HG02678 (cell line): ENCODE measurements around the gene CBX4.

ENCODE experiments used
- ATAC-seq: cut with Tn5 transposase; IDR thresholded peaks from one replicate; pipeline ENCODE4 v1.9.1; 2021; ENCODE audit warnings: mild to moderate bottlenecking, moderate library complexity; ENCODE audit not compliant: unreplicated experiment

The CBX4 gene

DNA sequence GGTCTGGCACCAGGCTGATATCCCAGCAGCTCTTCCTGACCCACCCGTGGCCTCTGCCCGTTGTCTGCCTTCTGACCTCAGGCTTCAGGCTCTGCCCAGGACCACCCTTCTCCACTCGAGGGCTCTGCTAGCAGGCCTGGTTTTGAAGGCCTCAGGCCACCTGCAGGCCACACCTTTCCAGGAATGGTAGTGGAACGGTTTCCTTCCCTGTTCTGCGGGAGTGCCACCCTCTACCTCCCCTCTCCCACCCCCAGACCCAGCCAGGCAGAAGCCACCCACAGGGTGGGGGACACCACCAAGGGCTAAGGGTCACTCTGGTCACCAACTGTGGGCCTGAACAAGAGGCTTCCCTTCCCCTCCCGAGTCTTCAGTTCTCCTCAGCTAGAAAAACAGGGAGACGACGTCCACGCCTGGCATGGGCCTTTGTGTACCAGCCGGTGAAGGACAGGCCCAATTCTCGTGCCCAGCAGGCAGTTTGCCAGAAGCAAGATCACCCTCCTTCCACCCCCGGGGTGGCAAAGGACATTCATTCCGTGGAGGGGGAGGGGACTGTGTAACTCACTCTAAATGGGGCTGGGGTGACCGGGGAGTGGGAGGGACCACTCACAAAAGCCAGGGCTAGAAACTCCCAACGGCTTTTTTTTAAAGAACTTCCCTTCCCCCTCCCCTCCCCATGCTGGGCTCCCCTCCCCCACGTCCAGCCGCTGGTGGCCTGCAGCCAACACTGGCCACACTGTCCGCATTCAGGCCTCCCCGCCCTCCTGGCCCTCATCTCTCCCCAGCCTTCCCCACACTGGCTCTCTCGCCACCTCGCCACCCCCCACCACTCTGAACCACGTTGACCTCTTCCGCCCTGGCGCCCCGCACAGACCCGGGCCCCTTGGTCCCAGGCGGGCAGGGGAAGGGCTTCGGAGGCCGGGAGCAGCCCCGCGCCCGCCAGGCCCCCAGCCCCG lies 7.7 kb downstream of the CBX4 start:
- ATAC-seq, result no peak

DNA sequence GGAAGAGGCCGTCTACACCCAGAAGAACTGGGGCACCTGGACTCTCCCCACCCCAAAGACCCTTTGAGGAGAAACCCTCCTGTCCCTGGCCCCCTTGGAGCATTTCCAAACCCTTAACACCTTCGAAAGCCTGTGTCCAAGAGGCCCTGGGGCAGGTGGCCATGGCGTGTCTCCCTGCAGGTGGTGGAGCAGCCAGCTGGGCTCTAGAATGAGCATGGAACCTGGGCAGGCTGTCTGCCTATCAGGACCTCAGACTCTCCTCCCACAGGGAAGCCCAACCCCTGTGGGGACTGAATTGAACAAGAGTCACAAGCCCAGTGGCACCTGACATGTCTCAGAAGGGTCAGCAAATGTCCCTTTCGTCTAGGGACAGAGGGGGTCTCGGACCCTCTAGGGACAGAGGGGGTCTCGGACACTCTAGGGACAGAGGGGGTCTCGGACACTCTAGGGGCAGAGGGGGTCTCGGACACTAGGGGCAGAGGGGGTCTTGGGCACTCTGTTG lies 8.4 kb downstream of the CBX4 start:
- no peak for ATAC-seq

DNA sequence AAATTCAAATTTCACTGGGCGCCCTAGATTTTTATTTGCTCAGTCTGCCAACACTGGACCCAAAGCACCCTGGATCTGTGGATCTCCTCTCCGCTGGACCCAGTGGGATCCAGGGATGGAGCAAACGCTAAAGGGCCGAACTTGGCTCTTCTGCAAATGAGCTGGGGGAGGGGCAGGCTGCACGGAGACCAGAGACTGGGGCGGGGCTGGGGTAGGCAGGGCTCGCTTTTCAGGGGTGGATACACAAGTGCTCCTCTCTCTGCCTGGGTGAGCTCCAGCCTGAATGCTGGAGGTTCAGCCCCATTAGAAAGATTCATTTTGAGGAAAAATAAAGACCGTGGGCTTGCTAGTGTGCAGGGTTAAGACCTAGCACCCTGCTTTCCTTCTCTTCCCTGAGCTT lies 8.9 kb downstream of the CBX4 start:
- no peak for ATAC-seq

DNA sequence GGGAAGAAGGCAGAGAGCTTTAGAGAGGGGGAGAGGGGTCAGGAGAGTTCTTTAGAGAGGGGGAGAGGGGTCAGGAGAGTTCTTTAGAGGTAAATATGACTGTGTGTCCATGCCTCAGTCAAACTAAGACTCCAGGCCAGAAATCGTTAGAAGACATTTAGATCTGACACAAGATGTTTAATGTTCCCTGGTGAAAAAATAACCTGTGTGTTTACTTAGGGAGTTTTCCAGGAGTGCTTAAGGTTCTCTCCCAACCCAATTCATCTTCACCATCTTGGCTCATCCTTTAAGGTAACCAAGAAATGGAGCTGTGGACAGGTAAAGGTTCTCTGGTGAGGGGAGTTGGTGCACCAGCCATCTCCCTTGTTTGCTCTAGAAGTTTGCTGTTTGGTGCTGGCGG lies 9.8 kb downstream of the CBX4 start:
- no peak for ATAC-seq

DNA sequence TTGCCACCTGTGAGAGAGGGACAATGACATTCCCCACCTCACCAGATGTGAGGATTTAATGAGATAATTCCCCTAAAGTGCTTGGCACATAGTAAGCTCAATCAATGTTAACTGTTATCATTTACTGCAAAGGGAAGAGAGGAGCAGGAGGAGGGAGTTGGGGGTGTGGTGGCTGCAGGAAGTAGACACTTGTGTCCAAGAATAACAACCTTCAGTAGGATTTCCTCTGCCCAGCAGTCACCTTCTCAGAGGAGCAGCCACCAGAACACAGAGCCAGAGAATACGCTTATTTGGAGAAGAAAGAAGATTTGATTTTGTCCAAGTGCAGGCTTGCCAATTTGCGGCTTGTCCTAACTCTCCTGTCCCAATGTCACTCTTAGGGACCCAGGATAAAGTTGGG lies 10.2 kb downstream of the CBX4 start:
- ATAC-seq, result no peak

DNA sequence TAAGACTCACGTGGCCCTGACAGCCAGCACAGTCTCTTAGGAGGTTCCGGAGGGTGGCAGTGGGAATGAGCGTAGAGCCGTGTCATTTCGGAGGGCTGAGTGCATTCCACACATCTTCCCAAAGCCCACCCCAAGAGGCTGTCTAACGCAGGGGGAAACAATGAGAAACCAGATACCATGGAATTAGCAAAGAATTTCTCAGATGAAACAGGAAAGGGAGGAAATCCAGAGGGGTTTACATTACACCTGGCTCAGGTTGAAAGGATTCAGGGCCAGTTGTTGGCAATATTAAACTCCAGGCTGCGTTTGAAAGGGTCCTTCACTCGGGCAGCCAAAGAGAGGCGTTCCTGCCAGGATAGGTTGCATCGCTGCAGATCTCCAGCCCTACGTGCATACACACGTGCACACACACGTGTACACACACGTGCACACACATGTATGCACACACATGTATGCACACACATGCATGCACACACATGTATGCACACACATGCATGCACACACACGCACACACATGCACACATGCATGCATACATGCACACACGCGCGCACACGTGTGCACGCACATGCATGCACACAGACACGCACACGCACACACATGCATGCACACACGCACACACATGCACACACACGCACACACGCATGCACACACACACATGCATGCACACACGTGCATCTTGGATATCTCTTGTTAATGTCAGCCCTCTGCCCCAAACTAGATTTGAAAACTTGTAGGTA lies 12.2 kb downstream of the CBX4 start:
- no peak for ATAC-seq

DNA sequence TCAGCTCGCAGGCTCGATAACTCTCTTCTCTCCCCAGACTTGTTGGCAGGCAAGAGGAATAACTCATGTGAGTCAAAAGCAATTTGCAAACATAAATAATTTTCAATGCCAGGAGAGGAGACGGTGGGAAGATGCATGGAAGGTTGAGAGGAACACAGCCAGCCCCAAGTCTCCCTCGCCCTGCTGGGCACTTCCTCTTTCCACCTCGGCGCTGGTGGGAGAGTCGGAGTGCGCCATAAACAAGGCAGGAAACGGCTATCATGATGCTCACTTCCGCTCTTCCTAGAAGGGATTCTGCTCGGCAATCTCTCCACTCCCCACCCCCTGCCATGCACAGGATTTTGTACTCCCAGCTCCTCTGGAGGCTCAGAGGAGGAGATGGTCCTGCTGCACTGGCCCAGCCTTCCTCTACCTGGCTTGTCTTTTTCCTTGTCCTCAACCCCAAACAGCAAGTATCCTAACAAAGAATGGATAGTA lies 13.0 kb downstream of the CBX4 start:
- ATAC-seq, result no peak

DNA sequence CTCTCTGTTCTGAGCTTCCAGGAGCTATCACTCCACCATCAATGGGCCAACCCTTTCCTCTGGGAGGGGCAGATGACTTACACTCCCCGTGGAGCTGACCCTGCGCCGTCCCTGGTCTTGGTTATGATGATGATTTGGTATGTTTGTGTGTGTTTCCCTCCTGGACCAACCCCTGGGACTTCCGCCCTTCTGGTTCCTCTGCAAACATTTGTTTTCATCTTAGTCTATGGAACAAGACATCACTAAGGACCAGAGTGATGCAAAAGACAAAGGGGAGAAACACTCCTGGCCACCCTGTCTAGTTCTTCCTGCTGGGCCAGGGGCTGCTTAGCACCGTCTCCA lies 13.7 kb downstream of the CBX4 start:
- no peak for ATAC-seq

DNA sequence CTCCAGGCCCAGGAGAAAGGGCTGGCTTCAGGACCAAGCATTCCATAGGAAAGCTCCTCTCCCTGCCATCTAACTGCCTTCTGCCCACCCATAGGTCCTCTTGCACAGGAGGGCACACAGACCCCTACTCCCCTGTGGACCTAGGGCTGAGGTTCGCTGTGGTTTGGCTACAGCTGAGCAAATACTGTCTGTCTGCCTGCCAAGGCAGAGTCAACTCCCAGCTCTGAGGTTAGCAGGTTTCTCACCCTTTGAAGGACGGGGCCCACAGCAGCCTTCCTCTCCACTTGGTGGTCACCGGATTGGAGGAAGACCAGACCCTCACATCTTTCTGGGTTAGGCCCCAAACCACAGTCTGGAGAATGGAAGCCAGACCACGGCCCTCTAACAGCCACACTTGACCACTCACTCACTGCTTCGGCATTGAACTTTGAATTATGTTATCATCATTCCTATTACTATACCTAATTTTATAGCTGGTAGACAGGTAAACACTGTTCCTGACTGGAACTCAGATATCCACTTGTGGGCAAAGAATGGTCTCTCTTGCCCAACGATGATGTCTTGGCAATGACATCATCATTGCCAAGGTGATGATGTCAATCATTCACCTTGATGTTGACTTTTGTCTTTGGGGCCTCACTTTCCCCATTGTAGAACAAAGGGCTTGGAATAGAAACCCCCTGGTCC lies 14.2 kb downstream of the CBX4 start:
- ATAC-seq, result no peak

DNA sequence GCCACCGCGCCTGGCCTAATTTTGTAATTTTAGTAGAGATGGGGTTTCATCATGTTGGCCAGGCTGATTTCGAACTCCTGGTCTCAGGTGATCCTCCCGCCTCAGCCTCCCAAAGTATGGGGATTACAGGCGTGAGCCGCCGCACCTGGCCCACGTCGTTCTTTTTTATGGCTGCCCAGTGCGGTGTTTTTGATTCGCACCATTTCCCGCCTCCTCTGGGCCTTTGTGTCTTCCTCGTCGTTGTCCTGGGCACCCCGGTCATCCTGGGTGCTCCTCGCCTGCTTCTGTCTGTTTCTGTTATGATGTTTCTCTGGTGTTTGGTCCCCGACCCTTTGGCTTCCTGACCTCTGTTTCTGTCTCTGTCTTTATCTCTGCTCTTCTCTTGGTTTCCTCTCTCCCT lies 15.0 kb downstream of the CBX4 start:
- ATAC-seq, result no peak

DNA sequence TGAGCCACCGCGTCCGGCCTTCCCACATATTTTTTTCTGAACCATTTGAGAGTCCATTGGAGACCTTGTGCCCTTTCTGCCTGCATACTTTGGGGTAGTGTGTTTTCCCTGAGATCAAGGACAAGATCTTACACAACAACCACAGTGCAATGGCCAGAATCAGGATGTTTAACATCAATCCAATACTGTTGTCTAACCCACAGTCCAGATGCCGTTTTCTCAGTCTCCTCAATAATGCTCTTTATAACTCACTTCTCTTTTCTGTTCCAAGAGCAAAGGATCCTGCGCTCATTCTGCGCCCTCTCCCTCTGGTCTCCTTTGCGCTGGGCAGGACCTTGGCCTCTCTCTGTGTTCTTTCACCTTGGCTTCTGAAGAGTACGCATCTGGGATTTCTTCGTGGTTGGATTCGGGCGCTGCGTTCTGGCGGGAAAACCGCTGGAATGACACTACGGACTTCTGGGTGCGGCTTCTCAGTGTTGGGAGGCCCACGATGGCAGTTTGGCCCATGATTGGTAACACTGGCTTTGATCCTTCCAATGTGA lies 16.6 kb downstream of the CBX4 start:
- ATAC-seq, result no peak

DNA sequence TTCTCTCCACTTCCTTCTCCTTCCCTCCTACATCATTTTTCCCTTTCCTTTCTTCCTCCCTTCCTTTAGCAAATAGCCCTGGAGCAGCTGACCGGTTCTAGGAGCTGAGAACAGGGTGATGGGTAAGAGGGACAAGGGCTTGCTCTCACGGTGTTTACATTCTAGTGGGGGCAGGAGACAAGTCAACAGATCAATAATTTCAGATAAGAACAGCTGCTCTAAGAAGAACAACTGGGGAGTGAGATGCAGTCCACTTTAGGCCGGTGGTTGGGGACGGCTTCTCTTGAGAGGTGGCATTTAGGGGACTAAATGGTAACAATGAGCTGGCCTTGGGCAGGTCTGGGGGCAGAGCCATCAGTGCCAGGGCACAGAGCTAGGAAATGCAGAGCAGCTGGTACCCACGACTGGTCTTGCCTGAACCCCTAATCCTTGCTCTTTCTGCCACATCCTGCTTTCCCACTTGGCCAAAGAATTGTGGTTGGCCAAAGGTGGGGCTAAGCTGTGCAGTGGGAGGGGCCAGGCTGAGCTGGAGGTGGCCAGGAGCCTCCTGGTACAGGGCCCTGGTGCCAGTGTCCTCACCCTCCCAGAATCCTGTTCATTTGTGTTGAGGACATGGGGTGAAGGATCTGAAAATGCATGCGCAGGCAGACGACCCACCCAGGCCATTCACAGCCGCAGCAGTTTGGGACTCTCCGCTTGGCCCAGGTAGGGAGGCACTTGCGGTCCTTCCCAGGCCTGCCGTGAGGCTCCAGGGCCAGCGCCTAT lies 17.7 kb downstream of the CBX4 start:
- no peak for ATAC-seq

DNA sequence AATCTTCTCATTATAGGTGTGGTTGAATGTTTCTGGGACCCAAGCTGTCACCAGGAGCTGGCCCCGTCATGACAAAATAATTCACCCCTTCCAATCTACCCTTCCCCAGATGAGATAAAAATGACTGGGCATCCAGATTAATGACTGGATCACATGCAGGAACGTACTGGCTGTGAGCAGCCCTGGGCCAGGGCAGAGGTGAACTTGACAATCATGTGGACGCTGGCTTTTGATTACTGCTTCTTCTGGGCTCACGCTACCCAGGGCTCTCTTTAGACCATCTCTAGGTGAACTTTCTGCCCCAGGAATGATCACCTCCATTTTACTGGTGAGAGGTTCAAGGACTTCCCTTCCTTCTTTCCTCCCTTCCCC lies 18.3 kb downstream of the CBX4 start:
- no peak for ATAC-seq

DNA sequence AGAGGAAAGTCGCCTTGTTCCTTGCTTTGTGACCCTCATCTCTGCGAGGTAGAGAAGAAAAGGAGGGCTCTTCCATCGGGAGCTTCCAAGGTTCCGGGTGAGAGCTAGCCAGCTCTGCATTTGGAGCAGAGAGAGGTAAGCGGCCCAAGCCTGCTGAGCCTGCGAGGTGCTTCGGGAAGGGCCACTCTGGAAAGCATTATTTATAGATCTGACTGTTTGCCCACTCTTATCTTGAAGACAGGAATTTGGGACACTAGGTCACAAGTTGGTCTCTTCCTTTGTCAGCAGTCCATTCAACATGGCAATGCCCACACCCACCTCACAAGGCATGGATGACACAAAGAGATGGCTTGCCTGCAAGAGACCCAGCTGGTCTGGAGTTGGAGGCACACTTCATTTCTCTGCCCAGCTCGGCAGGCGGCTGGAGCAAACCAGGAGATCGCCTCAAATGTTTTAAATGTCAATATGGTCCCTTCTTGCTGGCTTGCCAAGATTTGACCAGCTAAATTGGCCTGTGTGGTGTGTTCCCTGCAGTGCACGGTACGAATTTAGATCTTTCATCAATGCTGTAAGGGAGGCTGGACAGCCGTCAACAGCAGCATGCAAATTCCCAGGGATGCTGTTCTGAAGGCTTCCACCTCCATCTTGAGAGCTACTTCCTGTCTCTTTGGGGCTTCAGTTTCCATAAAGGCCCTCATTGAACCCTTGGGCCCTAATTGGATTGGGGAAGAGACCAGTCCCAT lies 19.5 kb downstream of the CBX4 start:
- ATAC-seq, result no peak

DNA sequence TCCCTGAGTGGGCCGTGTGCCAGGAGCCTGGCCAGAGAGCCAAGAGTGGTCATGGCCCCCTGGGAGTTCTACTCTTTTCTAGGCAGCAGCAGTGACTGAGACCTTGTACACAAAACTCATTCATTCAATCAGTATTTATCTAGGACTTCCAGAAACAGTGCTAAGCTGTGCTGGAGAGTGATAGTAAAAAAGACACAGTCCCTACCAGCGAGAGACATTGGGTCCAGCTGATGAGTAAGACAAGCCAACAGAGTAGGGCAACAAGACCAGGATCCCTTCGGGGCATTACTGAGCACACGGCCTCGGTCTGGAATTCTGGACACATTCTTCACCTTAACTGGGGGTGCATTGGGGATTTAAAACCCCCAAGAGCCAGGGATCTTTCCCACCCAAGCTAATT lies 20.2 kb downstream of the CBX4 start:
- ATAC-seq, result no peak

DNA sequence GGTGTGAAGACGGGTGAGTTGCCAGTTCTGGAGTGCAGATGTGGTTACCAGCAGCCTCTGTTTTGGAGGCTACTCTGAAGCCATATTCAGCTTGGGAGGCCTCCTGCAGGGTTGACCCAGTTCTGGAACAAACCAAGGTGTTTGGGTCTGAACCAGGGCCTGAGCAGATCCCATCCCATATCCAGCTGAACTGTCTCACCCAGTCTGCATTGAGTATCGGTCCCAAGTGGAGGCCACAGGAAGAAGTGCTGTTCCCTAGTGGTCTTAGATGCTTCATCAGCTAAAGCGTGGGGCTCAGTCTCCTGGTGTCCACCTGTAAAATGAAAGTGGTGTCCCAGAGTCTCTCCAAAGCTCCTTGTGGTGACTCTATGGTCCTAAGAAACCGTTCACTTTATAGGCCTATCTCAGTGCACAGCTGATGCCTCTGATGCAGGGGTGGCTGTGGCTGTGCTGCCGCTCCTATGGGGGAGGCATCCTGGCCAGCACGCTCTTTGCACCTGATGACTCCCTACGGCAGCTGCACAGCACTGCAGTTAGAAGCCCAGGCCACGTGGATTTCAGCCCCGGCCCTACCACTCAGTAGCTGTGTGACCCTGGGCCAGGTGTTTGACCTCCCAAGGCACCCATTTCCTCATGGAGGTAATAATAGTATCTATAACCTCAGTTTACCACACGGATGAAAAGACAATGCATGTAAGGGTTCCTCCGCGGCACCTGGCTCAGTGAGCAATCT lies 21.0 kb downstream of the CBX4 start:
- ATAC-seq, result no peak

DNA sequence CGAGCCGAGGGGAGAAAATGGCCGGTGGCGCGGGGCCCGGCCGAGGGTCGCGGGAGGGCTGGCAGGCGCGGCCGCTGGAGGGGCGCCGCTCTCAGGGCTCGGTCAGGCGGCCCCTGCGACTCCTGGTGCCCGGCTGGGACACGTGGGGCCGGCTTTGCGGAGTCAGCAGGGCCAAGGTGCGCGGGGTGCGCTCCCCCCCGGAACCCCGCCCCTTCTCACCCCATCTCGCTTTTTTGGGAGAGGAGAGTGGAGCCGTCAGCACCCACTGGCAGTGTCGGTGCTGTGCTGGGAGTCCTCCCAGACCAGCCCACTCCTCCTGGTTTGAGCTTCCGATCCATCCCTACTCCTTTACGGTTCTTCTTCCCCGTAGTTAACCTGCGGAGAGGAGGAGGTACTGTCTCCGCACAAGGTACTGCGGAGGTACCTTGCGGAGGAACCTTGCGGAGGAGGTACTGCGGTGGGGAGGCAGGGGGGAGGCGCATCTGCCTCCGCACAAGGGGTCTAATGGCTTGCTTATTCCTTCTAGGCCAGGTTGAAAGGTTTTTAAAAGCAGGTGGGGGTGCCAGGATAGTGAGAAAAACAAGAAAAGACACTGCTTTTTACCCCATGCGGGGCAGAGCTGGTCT lies 23.3 kb downstream of the CBX4 start:
- ATAC-seq, result no peak

DNA sequence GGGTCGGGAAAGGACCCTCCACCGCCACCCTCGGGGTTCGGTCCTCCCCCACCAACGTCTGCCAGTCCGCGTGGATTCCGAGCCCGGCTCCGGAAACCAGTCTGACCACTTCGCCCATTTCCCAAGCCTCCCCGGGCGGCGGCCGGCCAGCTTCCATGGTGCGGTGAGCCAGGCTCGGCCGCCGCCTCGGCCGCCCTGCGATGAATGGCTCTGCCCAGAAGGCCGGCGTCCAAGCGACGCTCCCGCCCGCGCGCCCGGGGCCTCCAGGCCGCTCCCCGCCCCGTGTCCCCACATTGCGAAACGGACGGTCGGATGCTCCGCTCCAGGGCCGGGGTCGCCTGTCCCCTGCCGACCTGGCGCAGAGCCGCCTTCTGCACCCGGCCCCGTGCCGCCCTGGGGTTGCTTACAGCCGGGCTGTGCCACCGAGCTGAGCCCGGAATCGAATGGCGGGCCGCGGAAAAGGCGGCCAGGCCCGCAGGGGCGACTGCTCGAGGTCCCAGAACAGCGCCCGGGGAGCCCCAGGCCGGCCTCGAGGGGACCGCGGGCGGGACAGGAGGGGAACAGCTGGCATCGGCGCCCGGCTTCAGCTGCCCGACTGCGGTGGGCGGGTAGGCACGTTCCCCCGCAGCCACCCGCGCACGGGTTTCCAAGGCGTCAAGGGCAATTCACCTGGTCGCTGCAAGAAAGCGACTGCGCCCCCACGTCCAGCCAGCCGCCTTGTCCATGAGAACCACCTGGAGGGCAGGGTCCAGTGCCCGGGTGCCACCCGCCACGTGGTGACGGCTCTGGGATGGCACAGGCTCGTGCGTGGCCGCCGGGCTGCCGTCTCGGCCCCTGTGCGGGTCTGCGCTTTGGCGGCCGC lies 24.0 kb downstream of the CBX4 start:
- ATAC-seq, result no peak
